AG04450 (cell line): ENCODE measurements around the gene ZFYVE28. TPM values are rescaled to one million over a fixed set of nuclear protein-coding genes. Genes with fewer than 3 reads are reported as not detected.

Source experiments
- CTCF ChIA-PET: fragments of 300-600, 350-600 bp; formaldehyde crosslinking; extraction: SDS; loops from one replicate; lab custom pipeline; 2022; ENCODE audit warnings: antibody characterized with exemption, inconsistent platforms; lab: Charles Lee
- POLR2A ChIA-PET: fragments of 350-600 bp; formaldehyde crosslinking; extraction: SDS; loops from one replicate; lab custom pipeline; 2021; ENCODE audit warnings: antibody characterized with exemption, inconsistent platforms; lab: Yijun Ruan, JAX
- DNase-seq: peaks from one replicate; pipeline ENCODE4 v3.0.0-alpha.2; 2011; ENCODE audit warnings: low read depth, low spot score
- H3K27ac ChIP-seq: one replicate; pipeline ENCODE4 v1.5.1; 2012; ENCODE audit warnings: low read depth, low read length, control low read depth
- H3K27me3 ChIP-seq: one replicate; pipeline ENCODE4 v1.6.0; 2012; ENCODE audit warnings: low read length; ENCODE audit not compliant: control insufficient read depth, insufficient read depth
- H3K4me3 ChIP-seq: 2 replicates; pipeline ENCODE4 v1.5.1; 2011; ENCODE audit warnings: mild to moderate bottlenecking, low read depth, low read length, control low read depth
- H3K9me3 ChIP-seq: 2 replicates; pipeline ENCODE4 v1.5.1; 2012; ENCODE audit warnings: low read length; ENCODE audit not compliant: control insufficient read depth, insufficient read depth
- polyA plus RNA-seq: library from polyadenylated mRNA; depleted of rRNA; stranded (reverse); fragments of >200 nt; gene quantifications from 2 replicates; pipeline ENCODE4 v1.2.3, GENCODE V29; 2011
- TF ChIP-seq, protein P1 (sequence below): IDR thresholded peaks from 2 replicates; pipeline ENCODE4 v1.5.1; 2011; ENCODE audit warnings: low read depth, low read length, control low read depth, inconsistent platforms

ZFYVE28 gene
- polyA plus RNA-seq, 1 experiment = 2.2 TPM

- Histone ChIP-seq H3K4me3 (no peak overlapping the region), H3K27ac (no peak overlapping the region), H3K27me3 (peaks cover 12% of the 10 kb centered on the region), H3K9me3 (no peaks in the 10 kb centered on the region; the same call in 1 of the 2 replicates)
- POLR2A ChIA-PET = interaction anchor here (0.6 kb wide), 1 partner anchor 82 kb away, joined by 5 read pairs; no protein-coding TSS in a partner anchor
- TF ChIP-seq, protein P1, sequence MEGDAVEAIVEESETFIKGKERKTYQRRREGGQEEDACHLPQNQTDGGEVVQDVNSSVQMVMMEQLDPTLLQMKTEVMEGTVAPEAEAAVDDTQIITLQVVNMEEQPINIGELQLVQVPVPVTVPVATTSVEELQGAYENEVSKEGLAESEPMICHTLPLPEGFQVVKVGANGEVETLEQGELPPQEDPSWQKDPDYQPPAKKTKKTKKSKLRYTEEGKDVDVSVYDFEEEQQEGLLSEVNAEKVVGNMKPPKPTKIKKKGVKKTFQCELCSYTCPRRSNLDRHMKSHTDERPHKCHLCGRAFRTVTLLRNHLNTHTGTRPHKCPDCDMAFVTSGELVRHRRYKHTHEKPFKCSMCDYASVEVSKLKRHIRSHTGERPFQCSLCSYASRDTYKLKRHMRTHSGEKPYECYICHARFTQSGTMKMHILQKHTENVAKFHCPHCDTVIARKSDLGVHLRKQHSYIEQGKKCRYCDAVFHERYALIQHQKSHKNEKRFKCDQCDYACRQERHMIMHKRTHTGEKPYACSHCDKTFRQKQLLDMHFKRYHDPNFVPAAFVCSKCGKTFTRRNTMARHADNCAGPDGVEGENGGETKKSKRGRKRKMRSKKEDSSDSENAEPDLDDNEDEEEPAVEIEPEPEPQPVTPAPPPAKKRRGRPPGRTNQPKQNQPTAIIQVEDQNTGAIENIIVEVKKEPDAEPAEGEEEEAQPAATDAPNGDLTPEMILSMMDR = no peak
- CTCF ChIA-PET = interaction anchor here (0.6 kb wide), 1 partner anchor 247 kb away, joined by 3 read pairs; no protein-coding TSS in a partner anchor
- DNase-seq = no peak
Observed at GRCh38 chr4:2436761-2437474, 18.5 kb upstream of the ZFYVE28 start.

GRCh38 chr4:2436301-2436700 lies 17.9 kb upstream of the ZFYVE28 start:
- Histone ChIP-seq H3K27ac (no peak overlapping the region), H3K4me3 (no peak overlapping the region), H3K27me3 (peaks cover 12% of the 10 kb centered on the region), H3K9me3 (no peaks in the 10 kb centered on the region; the same call in 1 of the 2 replicates)
- ChIA-PET POLR2A (no interaction called here), CTCF (interaction anchor here (0.6 kb wide), 1 partner anchor 246 kb away, joined by 3 read pairs; no protein-coding TSS in a partner anchor)
- TF ChIP-seq, protein P1 = no peak; the same call in 1 of the 2 replicates
- DNase-seq = no peak

GRCh38 chr4:2434420-2434819 lies 16.0 kb upstream of the ZFYVE28 start:
- DNase-seq = no peak
- Histone ChIP-seq H3K9me3 (peaks cover 10% of the 10 kb centered on the region), H3K4me3 (no peak overlapping the region), H3K27ac (no peak overlapping the region), H3K27me3 (peaks cover 12% of the 10 kb centered on the region)
- POLR2A ChIA-PET = no interaction called here
- TF ChIP-seq, protein P1 = no peak
- CTCF ChIA-PET = interaction anchor here (1.4 kb wide), 1 partner anchor 215 kb away, joined by 4 read pairs; no protein-coding TSS in a partner anchor

DNA sequence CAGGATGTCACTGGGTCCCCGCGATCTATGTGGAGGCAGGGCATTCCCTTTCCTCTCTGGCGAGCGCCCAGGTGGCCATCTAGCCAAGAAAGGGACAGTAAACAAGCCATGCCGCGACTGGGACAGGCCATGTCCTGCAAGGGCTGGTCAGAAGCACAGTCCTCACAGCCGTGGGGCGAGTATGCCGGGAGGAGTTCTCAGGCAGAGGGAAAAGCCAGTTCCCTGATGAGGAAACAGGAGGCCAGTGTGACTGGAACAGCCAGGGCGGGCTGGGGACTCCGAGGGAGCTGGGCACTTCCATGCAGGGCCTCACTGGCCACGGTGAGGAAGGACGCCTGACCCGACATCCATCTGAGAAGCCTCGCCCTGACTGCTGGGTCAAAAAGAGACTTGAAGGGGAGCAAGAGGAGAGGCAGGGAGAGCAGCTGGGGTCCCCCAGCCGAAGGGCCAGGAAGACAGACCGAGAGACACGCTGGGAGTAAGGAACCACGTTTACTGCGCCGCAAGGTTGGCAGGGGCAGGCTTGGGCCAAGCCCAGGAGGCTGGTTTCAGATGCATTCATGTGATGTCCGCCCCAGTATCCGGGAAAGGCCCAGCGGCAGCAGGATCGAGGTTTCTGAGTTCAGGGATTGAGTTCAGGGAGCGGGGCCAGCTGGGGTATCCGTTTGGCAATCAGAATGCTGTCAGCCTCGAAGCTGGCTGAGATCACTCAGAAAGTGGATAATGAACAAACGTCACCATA lies 15.3 kb upstream of the ZFYVE28 start:
- H3K9me3 ChIP-seq = peaks cover 15% of the 10 kb centered on the region
- TF ChIP-seq, protein P1 = no peak
- POLR2A ChIA-PET = interaction anchor here (0.6 kb wide), 1 partner anchor 574 kb away, joined by 3 read pairs; no protein-coding TSS in a partner anchor
- DNase-seq = no peak
- H3K27me3 ChIP-seq = peaks cover 12% of the 10 kb centered on the region
- H3K4me3 ChIP-seq = no peak overlapping the region
- H3K27ac ChIP-seq = no peak overlapping the region
- CTCF ChIA-PET = interaction anchor here (1.4 kb wide), 1 partner anchor 214 kb away, joined by 4 read pairs; no protein-coding TSS in a partner anchor
